ENCODE data around the gene F11.
"Not testable (repeated sequence)": the region's sequence is repeated elsewhere in the genome, so short reads cannot be mapped to it uniquely, and the experiment has no call there.

Gene F11

GRCh38 chr4:186298031-186298647 lies 32.1 kb downstream of the F11 start:
- DNase-seq (ENCODE audit: low read depth in 1 of 2, low spot score in 1 of 2): no peak

GRCh38 chr4:186299291-186299690 lies 33.3 kb downstream of the F11 start:
- DNase-seq (ENCODE audit: low read depth in 1 of 2, low spot score in 1 of 2): no peak

- DNase-seq (ENCODE audit: low read depth in 1 of 2, low spot score in 1 of 2): no peak
Measured at GRCh38 chr4:186300659-186301390, 34.8 kb downstream of the F11 start.

- DNase-seq (ENCODE audit: low read depth in 1 of 2, low spot score in 1 of 2): no peak
Measured at GRCh38 chr4:186304216-186304615, 38.2 kb downstream of the F11 start.

- no peak for DNase-seq (ENCODE audit: low read depth in 1 of 2, low spot score in 1 of 2)
Measured at GRCh38 chr4:186304866-186305505, 39.0 kb downstream of the F11 start.

GRCh38 chr4:186307497-186307896 lies 41.5 kb downstream of the F11 start:
- DNase-seq (ENCODE audit: low read depth in 1 of 2, low spot score in 1 of 2): no peak

GRCh38 chr4:186307916-186308315 lies 41.9 kb downstream of the F11 start:
- DNase-seq (ENCODE audit: low read depth in 1 of 2, low spot score in 1 of 2): no peak

GRCh38 chr4:186318481-186318880 lies 52.5 kb downstream of the F11 start:
- no peak for DNase-seq (ENCODE audit: low read depth in 1 of 2, low spot score in 1 of 2)

GRCh38 chr4:186324660-186325059 lies 58.7 kb downstream of the F11 start:
- DNase-seq (ENCODE audit: low read depth in 1 of 2, low spot score in 1 of 2): not testable (repeated sequence)

- no peak for DNase-seq (ENCODE audit: low read depth in 1 of 2, low spot score in 1 of 2)
Measured at GRCh38 chr4:186326391-186326790, 60.4 kb downstream of the F11 start.

GRCh38 chr4:186329372-186329771 lies 63.4 kb downstream of the F11 start:
- no peak for DNase-seq (ENCODE audit: low read depth in 1 of 2, low spot score in 1 of 2)

- DNase-seq (ENCODE audit: low read depth in 1 of 2, low spot score in 1 of 2): no peak
Measured at GRCh38 chr4:186330368-186330767, 64.4 kb downstream of the F11 start.

- no peak for DNase-seq (ENCODE audit: low read depth in 1 of 2, low spot score in 1 of 2)
Measured at GRCh38 chr4:186335793-186336192, 69.8 kb downstream of the F11 start.
